Neural progenitor cell (in vitro differentiated cells): ENCODE data around the gene SPOP.

Source experiments
- CTCF ChIP-seq: fragments of 200-600 bp; sonication (generic); IDR thresholded peaks from 2 replicates; pipeline ENCODE4 v1.5.1; 2017; ENCODE audit warnings: antibody characterized with exemption, mild to moderate bottlenecking
- EZH2phosphoT487 ChIP-seq: fragments of 200-600 bp; sonication (generic); IDR thresholded peaks from 2 replicates; pipeline ENCODE4 v1.6.1; 2017; ENCODE audit warnings: antibody characterized with exemption

- TF ChIP-seq CTCF (no peak), EZH2phosphoT487 (no peak)
Observed at GRCh38 chr17:49549691-49550678, 127.9 kb downstream of the SPOP start.
